Measurements from ENCODE around the gene HECTD3. TPM values are rescaled to one million over a fixed set of nuclear protein-coding genes. Genes with fewer than 3 reads are reported as not detected.
"Not testable (repeated sequence)": the region's sequence is repeated elsewhere in the genome, so short reads cannot be mapped to it uniquely, and the experiment has no call there.

The HECTD3 gene
- total RNA-seq, 1 experiment from 2014 or later, result 9.2 TPM

GRCh38 chr1:44962022-44962421 is 49.1 kb downstream of the HECTD3 start:
- H3K9me3 ChIP-seq, H3K4me3 ChIP-seq, DNase-seq, H3K27me3 ChIP-seq, H3K36me3 ChIP-seq: not testable (repeated sequence)

- not testable (repeated sequence) for H3K27me3 ChIP-seq, H3K4me3 ChIP-seq, H3K9me3 ChIP-seq, DNase-seq
- peaks cover 11% of the 10 kb centered on the region for H3K36me3 ChIP-seq
These were observed 53.6 kb downstream of the HECTD3 start for GRCh38 chr1:44957566-44957965.

- not testable (repeated sequence) for H3K4me3 ChIP-seq, H3K27me3 ChIP-seq, DNase-seq, H3K9me3 ChIP-seq
- peaks cover 11% of the 10 kb centered on the region for H3K36me3 ChIP-seq
These were observed 55.0 kb downstream of the HECTD3 start for GRCh38 chr1:44956077-44956476.

Other genes with a start within 250 kb of the HECTD3 start
- gene RPS8, start 235.8 kb downstream of the HECTD3 start, total RNA-seq (2014; rRNA removed; shearing (Covaris generic); ENCODE audit: low replicate concordance), result 2,690 and 3,127 TPM in 2 replicates
- gene BEST4, start 223.2 kb downstream of the HECTD3 start, total RNA-seq (2014; rRNA removed; shearing (Covaris generic); ENCODE audit: low replicate concordance), result not detected in 2 replicates
- 5.3 and 5.9 TPM in 2 replicates for gene PLK3, start 210.9 kb downstream of the HECTD3 start, total RNA-seq (2014; rRNA removed; shearing (Covaris generic); ENCODE audit: low replicate concordance)
- gene DYNLT4, start 204.0 kb downstream of the HECTD3 start, total RNA-seq (2014; rRNA removed; shearing (Covaris generic); ENCODE audit: low replicate concordance), result not detected in 2 replicates
- gene BTBD19, start 202.8 kb downstream of the HECTD3 start, total RNA-seq (2014; rRNA removed; shearing (Covaris generic); ENCODE audit: low replicate concordance), result 1.0 and 1.2 TPM in 2 replicates
- gene PTCH2, start 168.1 kb downstream of the HECTD3 start, total RNA-seq (2014; rRNA removed; shearing (Covaris generic); ENCODE audit: low replicate concordance), result not detected in 2 replicates
- gene EIF2B3, start 24.7 kb downstream of the HECTD3 start, total RNA-seq (2014; rRNA removed; shearing (Covaris generic); ENCODE audit: low replicate concordance), result 81.1 and 101 TPM in 2 replicates
- 99.8 and 133 TPM in 2 replicates for gene UROD, start 930 bp upstream of the HECTD3 start, total RNA-seq (2014; rRNA removed; shearing (Covaris generic); ENCODE audit: low replicate concordance)
- gene ZSWIM5, start 195.3 kb upstream of the HECTD3 start, total RNA-seq (2014; rRNA removed; shearing (Covaris generic); ENCODE audit: low replicate concordance), result 0.12 and 0.56 TPM in 2 replicates

All from MG63 (cell line).